GM23338 (cell line): Measurements from ENCODE around the gene KIAA1671. TPM values are rescaled to one million over a fixed set of nuclear protein-coding genes. Genes with fewer than 3 reads are reported as not detected.

Experiments
- ATAC-seq: fragments of 200-7000 bp; cut with Tn5 transposase; 3 replicates; pipeline ENCODE4 v1.9.1; 2020
- DNase-seq: peaks from one replicate; pipeline ENCODE4 v3.0.0-alpha.2; 2015; ENCODE audit warnings: low spot score
- H2AFZ ChIP-seq: fragments of 200-600 bp; sonication (generic); 2 replicates; pipeline ENCODE4 v1.8.0; 2016; ENCODE audit warnings: antibody characterized with exemption, mild to moderate bottlenecking, moderate library complexity
- H3F3A ChIP-seq: fragments of 200-600 bp; sonication (generic); replicated peaks from 2 replicates; pipeline ENCODE4 v1.8.0; 2017; ENCODE audit warnings: antibody characterized with exemption, mixed run types, low read depth
- H3K27ac ChIP-seq: fragments of 200-600 bp; sonication (generic); 2 replicates; pipeline ENCODE4 v1.6.1; 2016; ENCODE audit warnings: low read depth
- H3K27me3 ChIP-seq: fragments of 200-600 bp; sonication (generic); 2 replicates; pipeline ENCODE4 v1.8.0; 2016; ENCODE audit warnings: mild to moderate bottlenecking, mixed run types, moderate library complexity; ENCODE audit not compliant: insufficient read depth
- H3K36me3 ChIP-seq: fragments of 200-600 bp; sonication (generic); 2 replicates; pipeline ENCODE4 v1.8.0; 2016; ENCODE audit warnings: mild to moderate bottlenecking; ENCODE audit not compliant: insufficient read depth
- H3K4me1 ChIP-seq: fragments of 200-600 bp; sonication (generic); 2 replicates; pipeline ENCODE4 v1.8.0; 2016; ENCODE audit warnings: mild to moderate bottlenecking, moderate library complexity; ENCODE audit not compliant: insufficient read depth
- H3K4me2 ChIP-seq: fragments of 200-600 bp; sonication (generic); 2 replicates; pipeline ENCODE4 v1.7.1; 2017; ENCODE audit warnings: mixed run types
- H3K4me3 ChIP-seq: fragments of 200-600 bp; sonication (generic); 2 replicates; pipeline ENCODE4 v1.6.1; 2016; ENCODE audit warnings: mixed run types
- H3K79me2 ChIP-seq: fragments of 200-600 bp; sonication (generic); replicated peaks from 2 replicates; pipeline ENCODE4 v1.8.0; 2017; ENCODE audit warnings: mild to moderate bottlenecking; ENCODE audit not compliant: insufficient read depth
- H3K9me2 ChIP-seq: fragments of 200-600 bp; sonication (generic); 2 replicates; pipeline ENCODE4 v1.8.0; 2017; ENCODE audit not compliant: insufficient read depth
- H4K20me1 ChIP-seq: fragments of 200-600 bp; sonication (generic); replicated peaks from 2 replicates; pipeline ENCODE4 v1.8.0; 2017; ENCODE audit warnings: mild to moderate bottlenecking; ENCODE audit not compliant: insufficient read depth
- H3K27ac Mint-ChIP-seq: 2 replicates; pipeline ENCODE4 v1.8.0; 2020; ENCODE audit warnings: inconsistent platforms, mild to moderate bottlenecking, moderate library complexity, mixed read lengths
- H3K27me3 Mint-ChIP-seq: 3 replicates; pipeline ENCODE4 v1.8.0; 2022; ENCODE audit warnings: low read depth, mild to moderate bottlenecking, moderate library complexity, mixed read lengths, inconsistent platforms; ENCODE audit not compliant: insufficient read depth, poor library complexity
- H3K36me3 Mint-ChIP-seq: 3 replicates; pipeline ENCODE4 v1.8.0; 2021; ENCODE audit warnings: low read depth, mild to moderate bottlenecking, inconsistent platforms, moderate library complexity, mixed read lengths
- H3K4me1 Mint-ChIP-seq: 3 replicates; pipeline ENCODE4 v1.8.0; 2020; ENCODE audit warnings: mild to moderate bottlenecking, inconsistent platforms, mixed read lengths
- H3K4me3 Mint-ChIP-seq: 3 replicates; pipeline ENCODE4 v1.8.0; 2021; ENCODE audit warnings: moderate library complexity, mild to moderate bottlenecking, inconsistent platforms, mixed read lengths
- H3K9me3 Mint-ChIP-seq: 3 replicates; pipeline ENCODE4 v1.8.0; 2020; ENCODE audit warnings: moderate library complexity, mild to moderate bottlenecking, inconsistent platforms, mixed read lengths
- CREB1 ChIP-seq: fragments of 250-450 bp; sonication (Bioruptor Pico); IDR thresholded peaks from 2 replicates; pipeline ENCODE4 v1.5.0; 2020; ENCODE audit warnings: low read depth, mild to moderate bottlenecking, moderate library complexity
- EZH2 ChIP-seq: fragments of 200-600 bp; sonication (generic); IDR thresholded peaks from one replicate; pipeline ENCODE4 v1.8.0; 2017; ENCODE audit warnings: antibody characterized with exemption, mild to moderate bottlenecking, low read depth; ENCODE audit not compliant: unreplicated experiment
- EZH2phosphoT487 ChIP-seq: fragments of 200-600 bp; sonication (generic); IDR thresholded peaks from one replicate; pipeline ENCODE4 v1.8.1; 2018; ENCODE audit warnings: antibody characterized with exemption; ENCODE audit not compliant: unreplicated experiment
- JUNB ChIP-seq: IDR thresholded peaks from one replicate; pipeline ENCODE4 v1.6.1; 2016; ENCODE audit warnings: antibody characterized with exemption; ENCODE audit not compliant: unreplicated experiment
- NANOG ChIP-seq: IDR thresholded peaks from 2 replicates; pipeline ENCODE4 v1.6.1; 2016; ENCODE audit warnings: antibody characterized with exemption, borderline replicate concordance
- POLR2AphosphoS5 ChIP-seq: IDR thresholded peaks from 2 replicates; pipeline ENCODE4 v1.6.1; 2016; ENCODE audit warnings: antibody characterized with exemption, low read depth
- STAT1 ChIP-seq: IDR thresholded peaks from one replicate; pipeline ENCODE4 v1.6.1; 2016; ENCODE audit warnings: antibody characterized with exemption; ENCODE audit not compliant: unreplicated experiment
- ZNF114 ChIP-seq: fragments of 250-450 bp; sonication (Bioruptor Pico); IDR thresholded peaks from 2 replicates; pipeline ENCODE4 v1.5.0; 2020; ENCODE audit warnings: mild to moderate bottlenecking, moderate library complexity
- ZNF331 ChIP-seq: fragments of 250-450 bp; sonication (Bioruptor Pico); IDR thresholded peaks from 2 replicates; pipeline ENCODE4 v1.5.0; 2020; ENCODE audit warnings: low read depth, mild to moderate bottlenecking, moderate library complexity
- polyA plus RNA-seq: library from polyadenylated mRNA; unstranded; fragments of >200 nt; fragmentation: Nextera tagmentation; extraction: Ambion mirVana; gene quantifications from 2 replicates; pipeline ENCODE4 v1.2.1, GENCODE V29; 2016
- total RNA-seq: library from RNA; depleted of rRNA; stranded (reverse); fragments of >200 nt; shearing (Covaris generic); gene quantifications from 2 replicates; pipeline ENCODE4 v1.2.3, GENCODE V29; 2014
- TF ChIP-seq, protein P1 (sequence below): fragments of 250-450 bp; sonication (Bioruptor Pico); IDR thresholded peaks from 2 replicates; pipeline ENCODE4 v1.5.0; 2020; ENCODE audit warnings: mild to moderate bottlenecking, moderate library complexity
- TF ChIP-seq, protein P2 (sequence below): IDR thresholded peaks from one replicate; pipeline ENCODE4 v1.6.1; 2018; ENCODE audit warnings: antibody characterized with exemption; ENCODE audit not compliant: unreplicated experiment
- TF ChIP-seq, protein P3 (sequence below), 2 experiments: fragments of 200-600 bp in 1 of 2; sonication (generic) in 1 of 2; conservative IDR thresholded peaks; 2 replicates each; pipeline versions ENCODE4 v1.5.1 to v1.6.1; 2016 to 2017; ENCODE audit warnings: antibody characterized with exemption in 2 of 2, low read depth in 2 of 2, mild to moderate bottlenecking in 2 of 2, moderate library complexity in 1 of 2

KIAA1671 gene
- total and polyA plus RNA-seq, 2 experiments from 2014 or later, result 6.1 to 27.2 TPM

DNA sequence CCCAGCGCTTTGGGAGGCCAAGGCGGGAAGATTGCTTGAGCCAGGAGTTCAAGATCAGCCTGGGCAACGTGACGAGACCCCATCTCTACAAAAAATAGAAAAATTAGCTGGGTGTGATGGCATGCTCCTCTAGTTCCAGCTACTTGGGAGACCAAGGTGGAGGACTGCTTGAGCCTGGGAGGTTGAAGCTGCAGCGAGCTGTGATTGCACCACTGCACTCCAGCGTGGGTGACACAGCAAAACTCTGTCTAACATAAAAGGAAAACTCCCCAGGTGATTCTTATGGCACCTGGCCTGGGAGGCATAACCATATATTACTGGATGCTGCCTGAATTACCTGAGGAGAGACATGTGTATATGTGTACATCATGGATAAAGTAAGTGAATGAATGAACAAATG is 29.1 kb downstream of the KIAA1671 start (continued):
- no peak for TF ChIP-seq NANOG
- TF ChIP-seq EZH2phosphoT487, result no peak
- TF ChIP-seq, protein P1, sequence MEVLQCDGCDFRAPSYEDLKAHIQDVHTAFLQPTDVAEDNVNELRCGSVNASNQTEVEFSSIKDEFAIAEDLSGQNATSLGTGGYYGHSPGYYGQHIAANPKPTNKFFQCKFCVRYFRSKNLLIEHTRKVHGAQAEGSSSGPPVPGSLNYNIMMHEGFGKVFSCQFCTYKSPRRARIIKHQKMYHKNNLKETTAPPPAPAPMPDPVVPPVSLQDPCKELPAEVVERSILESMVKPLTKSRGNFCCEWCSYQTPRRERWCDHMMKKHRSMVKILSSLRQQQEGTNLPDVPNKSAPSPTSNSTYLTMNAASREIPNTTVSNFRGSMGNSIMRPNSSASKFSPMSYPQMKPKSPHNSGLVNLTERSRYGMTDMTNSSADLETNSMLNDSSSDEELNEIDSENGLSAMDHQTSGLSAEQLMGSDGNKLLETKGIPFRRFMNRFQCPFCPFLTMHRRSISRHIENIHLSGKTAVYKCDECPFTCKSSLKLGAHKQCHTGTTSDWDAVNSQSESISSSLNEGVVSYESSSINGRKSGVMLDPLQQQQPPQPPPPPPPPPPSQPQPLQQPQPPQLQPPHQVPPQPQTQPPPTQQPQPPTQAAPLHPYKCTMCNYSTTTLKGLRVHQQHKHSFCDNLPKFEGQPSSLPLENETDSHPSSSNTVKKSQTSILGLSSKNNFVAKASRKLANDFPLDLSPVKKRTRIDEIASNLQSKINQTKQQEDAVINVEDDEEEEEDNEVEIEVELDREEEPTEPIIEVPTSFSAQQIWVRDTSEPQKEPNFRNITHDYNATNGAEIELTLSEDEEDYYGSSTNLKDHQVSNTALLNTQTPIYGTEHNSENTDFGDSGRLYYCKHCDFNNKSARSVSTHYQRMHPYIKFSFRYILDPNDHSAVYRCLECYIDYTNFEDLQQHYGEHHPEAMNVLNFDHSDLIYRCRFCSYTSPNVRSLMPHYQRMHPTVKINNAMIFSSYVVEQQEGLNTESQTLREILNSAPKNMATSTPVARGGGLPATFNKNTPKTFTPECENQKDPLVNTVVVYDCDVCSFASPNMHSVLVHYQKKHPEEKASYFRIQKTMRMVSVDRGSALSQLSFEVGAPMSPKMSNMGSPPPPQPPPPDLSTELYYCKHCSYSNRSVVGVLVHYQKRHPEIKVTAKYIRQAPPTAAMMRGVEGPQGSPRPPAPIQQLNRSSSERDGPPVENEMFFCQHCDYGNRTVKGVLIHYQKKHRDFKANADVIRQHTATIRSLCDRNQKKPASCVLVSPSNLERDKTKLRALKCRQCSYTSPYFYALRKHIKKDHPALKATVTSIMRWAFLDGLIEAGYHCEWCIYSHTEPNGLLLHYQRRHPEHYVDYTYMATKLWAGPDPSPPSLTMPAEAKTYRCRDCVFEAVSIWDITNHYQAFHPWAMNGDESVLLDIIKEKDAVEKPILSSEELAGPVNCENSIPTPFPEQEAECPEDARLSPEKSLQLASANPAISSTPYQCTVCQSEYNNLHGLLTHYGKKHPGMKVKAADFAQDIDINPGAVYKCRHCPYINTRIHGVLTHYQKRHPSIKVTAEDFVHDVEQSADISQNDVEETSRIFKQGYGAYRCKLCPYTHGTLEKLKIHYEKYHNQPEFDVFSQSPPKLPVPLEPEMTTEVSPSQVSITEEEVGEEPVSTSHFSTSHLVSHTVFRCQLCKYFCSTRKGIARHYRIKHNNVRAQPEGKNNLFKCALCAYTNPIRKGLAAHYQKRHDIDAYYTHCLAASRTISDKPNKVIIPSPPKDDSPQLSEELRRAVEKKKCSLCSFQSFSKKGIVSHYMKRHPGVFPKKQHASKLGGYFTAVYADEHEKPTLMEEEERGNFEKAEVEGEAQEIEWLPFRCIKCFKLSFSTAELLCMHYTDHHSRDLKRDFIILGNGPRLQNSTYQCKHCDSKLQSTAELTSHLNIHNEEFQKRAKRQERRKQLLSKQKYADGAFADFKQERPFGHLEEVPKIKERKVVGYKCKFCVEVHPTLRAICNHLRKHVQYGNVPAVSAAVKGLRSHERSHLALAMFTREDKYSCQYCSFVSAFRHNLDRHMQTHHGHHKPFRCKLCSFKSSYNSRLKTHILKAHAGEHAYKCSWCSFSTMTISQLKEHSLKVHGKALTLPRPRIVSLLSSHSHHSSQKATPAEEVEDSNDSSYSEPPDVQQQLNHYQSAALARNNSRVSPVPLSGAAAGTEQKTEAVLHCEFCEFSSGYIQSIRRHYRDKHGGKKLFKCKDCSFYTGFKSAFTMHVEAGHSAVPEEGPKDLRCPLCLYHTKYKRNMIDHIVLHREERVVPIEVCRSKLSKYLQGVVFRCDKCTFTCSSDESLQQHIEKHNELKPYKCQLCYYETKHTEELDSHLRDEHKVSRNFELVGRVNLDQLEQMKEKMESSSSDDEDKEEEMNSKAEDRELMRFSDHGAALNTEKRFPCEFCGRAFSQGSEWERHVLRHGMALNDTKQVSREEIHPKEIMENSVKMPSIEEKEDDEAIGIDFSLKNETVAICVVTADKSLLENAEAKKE (CRISPR knock-in tag), result no peak
- TF ChIP-seq STAT1, result no peak

DNA sequence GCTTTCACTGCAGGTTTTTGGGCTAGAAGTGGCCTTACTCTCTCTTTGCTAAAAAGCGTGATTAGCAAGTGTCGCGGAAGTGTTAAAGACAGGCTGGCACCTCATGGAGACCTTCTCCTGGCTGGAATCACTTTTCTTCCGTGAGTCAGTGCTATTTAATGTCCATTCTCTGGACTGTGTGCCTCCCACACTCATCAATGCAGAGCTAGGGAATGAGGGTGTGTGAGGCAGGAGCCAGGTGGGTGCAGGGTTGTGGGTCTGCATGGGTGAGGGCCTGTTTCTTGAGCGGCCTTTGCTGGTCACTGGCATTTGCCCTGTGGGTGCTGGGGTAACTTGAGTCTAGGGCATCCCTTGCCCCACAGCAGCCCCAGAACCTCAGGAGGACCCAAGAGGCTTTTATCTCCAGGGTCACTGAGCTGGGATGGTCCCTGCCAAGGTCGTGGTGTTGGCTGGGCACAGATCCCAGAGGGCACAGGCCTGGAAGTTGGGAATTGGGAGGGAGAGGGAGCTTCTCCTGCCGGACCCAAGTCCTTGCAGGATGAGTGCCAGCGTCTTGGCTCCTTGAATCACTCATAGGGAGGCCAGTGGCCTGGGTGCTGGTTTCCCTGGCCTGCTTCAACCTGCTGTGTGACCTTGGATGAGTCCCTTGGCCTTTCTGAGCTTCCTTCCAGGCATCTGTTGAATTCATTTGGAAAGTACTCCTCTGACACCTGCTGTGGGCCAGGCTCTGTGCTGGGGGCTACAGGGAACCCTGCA is 30.0 kb downstream of the KIAA1671 start:
- no peaks in the 10 kb centered on the region for H3K27me3 ChIP-seq
- no peak overlapping the region for H2AFZ ChIP-seq
- H3K27ac Mint-ChIP-seq, result peak overlapping the region; percentile 83
- H3K4me1 Mint-ChIP-seq, result peaks cover 29% of the 10 kb centered on the region
- H3K27me3 Mint-ChIP-seq, result peaks cover 17% of the 10 kb centered on the region
- H3K4me3 Mint-ChIP-seq, result no peak overlapping the region
- H3K9me2 ChIP-seq, result no peaks in the 10 kb centered on the region
- DNase-seq (no peak), ATAC-seq (no peak)
- H3K4me1 ChIP-seq, result peaks cover 22% of the 10 kb centered on the region
- H3K4me2 ChIP-seq, result no peak overlapping the region
- no peaks in the 10 kb centered on the region; the same call in 1 of the 2 replicates for H4K20me1 ChIP-seq
- H3K4me3 ChIP-seq, result no peak overlapping the region
- no peaks in the 10 kb centered on the region for H3F3A ChIP-seq
- no peaks in the 10 kb centered on the region for H3K36me3 ChIP-seq
- peaks cover 40% of the 10 kb centered on the region for H3K79me2 ChIP-seq
- peak overlapping the region; percentile 59; the same call in 1 of the 2 replicates for H3K27ac ChIP-seq
- no peaks in the 10 kb centered on the region for H3K9me3 Mint-ChIP-seq
- H3K36me3 Mint-ChIP-seq, result peaks cover 4% of the 10 kb centered on the region; the same call in 2 of the 3 replicates
- TF ChIP-seq STAT1 (no peak), EZH2phosphoT487 (no peak), ZNF331 (no peak), EZH2 (no peak), CREB1 (CRISPR knock-in tag) (no peak), ZNF114 (no peak), POLR2AphosphoS5 (no peak), JUNB (no peak)
- TF ChIP-seq, protein P2, sequence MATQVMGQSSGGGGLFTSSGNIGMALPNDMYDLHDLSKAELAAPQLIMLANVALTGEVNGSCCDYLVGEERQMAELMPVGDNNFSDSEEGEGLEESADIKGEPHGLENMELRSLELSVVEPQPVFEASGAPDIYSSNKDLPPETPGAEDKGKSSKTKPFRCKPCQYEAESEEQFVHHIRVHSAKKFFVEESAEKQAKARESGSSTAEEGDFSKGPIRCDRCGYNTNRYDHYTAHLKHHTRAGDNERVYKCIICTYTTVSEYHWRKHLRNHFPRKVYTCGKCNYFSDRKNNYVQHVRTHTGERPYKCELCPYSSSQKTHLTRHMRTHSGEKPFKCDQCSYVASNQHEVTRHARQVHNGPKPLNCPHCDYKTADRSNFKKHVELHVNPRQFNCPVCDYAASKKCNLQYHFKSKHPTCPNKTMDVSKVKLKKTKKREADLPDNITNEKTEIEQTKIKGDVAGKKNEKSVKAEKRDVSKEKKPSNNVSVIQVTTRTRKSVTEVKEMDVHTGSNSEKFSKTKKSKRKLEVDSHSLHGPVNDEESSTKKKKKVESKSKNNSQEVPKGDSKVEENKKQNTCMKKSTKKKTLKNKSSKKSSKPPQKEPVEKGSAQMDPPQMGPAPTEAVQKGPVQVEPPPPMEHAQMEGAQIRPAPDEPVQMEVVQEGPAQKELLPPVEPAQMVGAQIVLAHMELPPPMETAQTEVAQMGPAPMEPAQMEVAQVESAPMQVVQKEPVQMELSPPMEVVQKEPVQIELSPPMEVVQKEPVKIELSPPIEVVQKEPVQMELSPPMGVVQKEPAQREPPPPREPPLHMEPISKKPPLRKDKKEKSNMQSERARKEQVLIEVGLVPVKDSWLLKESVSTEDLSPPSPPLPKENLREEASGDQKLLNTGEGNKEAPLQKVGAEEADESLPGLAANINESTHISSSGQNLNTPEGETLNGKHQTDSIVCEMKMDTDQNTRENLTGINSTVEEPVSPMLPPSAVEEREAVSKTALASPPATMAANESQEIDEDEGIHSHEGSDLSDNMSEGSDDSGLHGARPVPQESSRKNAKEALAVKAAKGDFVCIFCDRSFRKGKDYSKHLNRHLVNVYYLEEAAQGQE, result no peak
- TF ChIP-seq, protein P3, sequence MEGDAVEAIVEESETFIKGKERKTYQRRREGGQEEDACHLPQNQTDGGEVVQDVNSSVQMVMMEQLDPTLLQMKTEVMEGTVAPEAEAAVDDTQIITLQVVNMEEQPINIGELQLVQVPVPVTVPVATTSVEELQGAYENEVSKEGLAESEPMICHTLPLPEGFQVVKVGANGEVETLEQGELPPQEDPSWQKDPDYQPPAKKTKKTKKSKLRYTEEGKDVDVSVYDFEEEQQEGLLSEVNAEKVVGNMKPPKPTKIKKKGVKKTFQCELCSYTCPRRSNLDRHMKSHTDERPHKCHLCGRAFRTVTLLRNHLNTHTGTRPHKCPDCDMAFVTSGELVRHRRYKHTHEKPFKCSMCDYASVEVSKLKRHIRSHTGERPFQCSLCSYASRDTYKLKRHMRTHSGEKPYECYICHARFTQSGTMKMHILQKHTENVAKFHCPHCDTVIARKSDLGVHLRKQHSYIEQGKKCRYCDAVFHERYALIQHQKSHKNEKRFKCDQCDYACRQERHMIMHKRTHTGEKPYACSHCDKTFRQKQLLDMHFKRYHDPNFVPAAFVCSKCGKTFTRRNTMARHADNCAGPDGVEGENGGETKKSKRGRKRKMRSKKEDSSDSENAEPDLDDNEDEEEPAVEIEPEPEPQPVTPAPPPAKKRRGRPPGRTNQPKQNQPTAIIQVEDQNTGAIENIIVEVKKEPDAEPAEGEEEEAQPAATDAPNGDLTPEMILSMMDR (conservative IDR thresholded peaks at IDR 0.05; ENCODE audit: low read depth in 2 of 2), result no peak
